Keratinocyte (primary cell): ENCODE data around the gene LASP1NB.

ENCODE experiments used
- CTCF ChIP-seq, 3 experiments: IDR thresholded peaks in 1 of 3; conservative IDR thresholded peaks in 1 of 3; optimal IDR thresholded peaks in 1 of 3; 2 replicates in 2 of 3; 3 replicates in 1 of 3; pipeline versions ENCODE3 to v1.5.1; 2011; ENCODE audit warnings: low read length in 3 of 3, mild to moderate bottlenecking in 3 of 3, moderate library complexity in 2 of 3, control low read depth in 1 of 3, inconsistent platforms in 1 of 3; ENCODE audit not compliant: insufficient read depth in 2 of 3; ENCODE audit errors: extremely low read depth in 1 of 3
- EZH2 ChIP-seq: IDR thresholded peaks from one replicate; pipeline ENCODE4 v1.6.1; 2012; ENCODE audit warnings: inconsistent platforms, mild to moderate bottlenecking, low read length, moderate library complexity

- TF ChIP-seq CTCF (optimal IDR thresholded peaks at IDR 0.05 in 1 of 3, IDR thresholded peaks at IDR 0.05 in 1 of 3, conservative IDR thresholded peaks at IDR 0.05 in 1 of 3; ENCODE audit: extremely low read depth in 1 of 3, insufficient read depth in 2 of 3, low read length in 3 of 3): no peak
- no peak for TF ChIP-seq EZH2
These were observed 5.9 kb upstream of the LASP1NB start for GRCh38 chr17:38919316-38920078.
